Testis (tissue), 3 donors: ENCODE data around the gene PRKAR2B. TPM values are rescaled to one million over a fixed set of nuclear protein-coding genes. Genes with fewer than 3 reads are reported as not detected.

Experiments used
- DNase-seq: peaks from one replicate; pipeline ENCODE4 v3.0.0-alpha.2; 2019
- H3K27ac ChIP-seq, 2 donors: fragments of 200-600 bp; sonication (generic); one replicate each; pipeline ENCODE4 v1.5.1; 2019
- H3K27me3 ChIP-seq: fragments of 200-600 bp; sonication (generic); one replicate; pipeline ENCODE4 v1.5.1; 2019
- H3K36me3 ChIP-seq: fragments of 200-600 bp; sonication (generic); one replicate; pipeline ENCODE4 v1.5.1; 2017; ENCODE audit warnings: low read depth; ENCODE audit errors: missing control alignments
- H3K4me1 ChIP-seq: fragments of 200-600 bp; sonication (generic); one replicate; pipeline ENCODE4 v1.5.1; 2019
- H3K4me3 ChIP-seq, 2 donors: fragments of 200-600 bp; sonication (generic); one replicate each; pipeline ENCODE4 v1.5.1; 2017 to 2019
- H3K9me3 ChIP-seq: fragments of 200-600 bp; sonication (generic); one replicate; pipeline ENCODE4 v1.5.1; 2017
- POLR2A ChIP-seq: fragments of 450-650 bp; IDR thresholded peaks from one replicate; pipeline ENCODE4 v1.6.1; 2017; ENCODE audit warnings: antibody characterized with exemption, mild to moderate bottlenecking, moderate library complexity
- WGBS, 2 donors: methylation state at CpG; one replicate each; pipeline ENCODE4 v1.1.5; 2018; 5-methylcytosine and 5-hydroxymethylcytosine counted together
- intact Hi-C: fragments of 100-400 bp; cut with DNase I; formaldehyde crosslinking; loops from one replicate; pipeline ENCODE4 v1.15.1; 2023; ENCODE audit warnings: low total_unique reads
- polyA plus RNA-seq: library from polyadenylated mRNA; stranded (reverse); fragments of 350-450 nt; fragmentation: Illumina TruSeq; extraction: RNeasy Lipid Tissue Mini Kit (QIAGEN cat#74804); gene quantifications from one replicate; pipeline ENCODE4 v1.2.3, GENCODE V29; 2014; ENCODE audit warnings: low read depth, low replicate concordance; ENCODE audit not compliant: insufficient read depth
- total RNA-seq, 2 donors: library from RNA; depleted of rRNA; stranded (reverse); fragments of >200 nt; gene quantifications; one replicate each; pipeline ENCODE4 v1.2.3, GENCODE V29; 2016
- TF ChIP-seq, protein P1 (sequence below), 3 experiments: fragments of 450-650 bp in 2 of 3; fragments of 200-600 bp in 1 of 3; sonication (generic) in 1 of 3; IDR thresholded peaks; one replicate each; pipeline ENCODE4 v1.5.1; 2016 to 2019; ENCODE audit warnings: antibody characterized with exemption in 3 of 3, mild to moderate bottlenecking in 2 of 3, moderate library complexity in 1 of 3

Gene PRKAR2B
- total and polyA plus RNA-seq, 3 donors from 2014 or later: 51.7 to 81.8 (median 66.3) TPM

DNA sequence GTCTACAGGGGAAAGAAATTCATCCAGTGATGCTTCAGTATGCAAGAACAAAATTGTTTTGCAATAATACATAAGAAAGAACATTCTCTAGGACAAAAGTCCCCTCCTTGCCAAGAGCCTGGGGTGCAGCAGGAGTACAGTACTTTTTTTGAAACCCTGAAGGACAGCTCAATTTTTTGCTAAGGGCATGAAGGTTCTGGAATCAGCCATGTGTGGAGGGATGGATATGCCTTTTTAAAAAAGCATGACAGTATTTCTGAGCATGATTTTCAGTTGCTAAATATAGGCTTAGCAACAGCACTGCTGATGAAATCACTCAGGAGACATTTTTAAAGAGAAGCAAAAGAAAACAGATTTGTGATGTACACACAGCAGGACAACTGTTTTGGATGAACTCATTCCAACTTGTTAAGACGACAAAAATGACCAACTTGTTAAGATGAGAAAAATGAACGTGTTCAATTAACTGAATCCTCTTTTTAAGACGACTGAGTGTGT is 163.6 kb downstream of the PRKAR2B start:
- Histone ChIP-seq H3K4me1 (no peaks in the 10 kb centered on the region), H3K27ac (no peak overlapping the region), H3K4me3 (no peak overlapping the region), H3K27me3 (no peaks in the 10 kb centered on the region), H3K9me3 (no peaks in the 10 kb centered on the region), H3K36me3 (no peaks in the 10 kb centered on the region)
- intact Hi-C loops: no loop called here
- no peak for DNase-seq
- no peak for TF ChIP-seq POLR2A
- TF ChIP-seq, protein P1, sequence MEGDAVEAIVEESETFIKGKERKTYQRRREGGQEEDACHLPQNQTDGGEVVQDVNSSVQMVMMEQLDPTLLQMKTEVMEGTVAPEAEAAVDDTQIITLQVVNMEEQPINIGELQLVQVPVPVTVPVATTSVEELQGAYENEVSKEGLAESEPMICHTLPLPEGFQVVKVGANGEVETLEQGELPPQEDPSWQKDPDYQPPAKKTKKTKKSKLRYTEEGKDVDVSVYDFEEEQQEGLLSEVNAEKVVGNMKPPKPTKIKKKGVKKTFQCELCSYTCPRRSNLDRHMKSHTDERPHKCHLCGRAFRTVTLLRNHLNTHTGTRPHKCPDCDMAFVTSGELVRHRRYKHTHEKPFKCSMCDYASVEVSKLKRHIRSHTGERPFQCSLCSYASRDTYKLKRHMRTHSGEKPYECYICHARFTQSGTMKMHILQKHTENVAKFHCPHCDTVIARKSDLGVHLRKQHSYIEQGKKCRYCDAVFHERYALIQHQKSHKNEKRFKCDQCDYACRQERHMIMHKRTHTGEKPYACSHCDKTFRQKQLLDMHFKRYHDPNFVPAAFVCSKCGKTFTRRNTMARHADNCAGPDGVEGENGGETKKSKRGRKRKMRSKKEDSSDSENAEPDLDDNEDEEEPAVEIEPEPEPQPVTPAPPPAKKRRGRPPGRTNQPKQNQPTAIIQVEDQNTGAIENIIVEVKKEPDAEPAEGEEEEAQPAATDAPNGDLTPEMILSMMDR (IDR thresholded peaks at IDR 0.05): no peak
- 58 to 68% methylated on average over 3 of the region's 3 CpGs for WGBS, 2 donors

- no peak for DNase-seq
- H3K4me3 ChIP-seq: no peak overlapping the region
- H3K36me3 ChIP-seq: no peaks in the 10 kb centered on the region
- H3K27ac ChIP-seq: no peak overlapping the region
- 81 to 93% methylated on average over 5 of the region's 5 CpGs for WGBS, 2 donors
- TF ChIP-seq POLR2A: no peak
- TF ChIP-seq, protein P1 (IDR thresholded peaks at IDR 0.05): no peak
- H3K4me1 ChIP-seq: no peaks in the 10 kb centered on the region
- H3K27me3 ChIP-seq: no peaks in the 10 kb centered on the region
- intact Hi-C loops: no loop called here
- no peaks in the 10 kb centered on the region for H3K9me3 ChIP-seq
Measured at GRCh38 chr7:107208563-107208962, 164.1 kb downstream of the PRKAR2B start.

GRCh38 chr7:107209565-107209964 is 165.1 kb downstream of the PRKAR2B start:
- no peak for DNase-seq
- Histone ChIP-seq H3K27ac (no peak overlapping the region), H3K27me3 (no peaks in the 10 kb centered on the region), H3K4me1 (no peaks in the 10 kb centered on the region), H3K4me3 (no peak overlapping the region), H3K36me3 (no peaks in the 10 kb centered on the region), H3K9me3 (no peaks in the 10 kb centered on the region)
- intact Hi-C loops: no loop called here
- no peak for TF ChIP-seq POLR2A
- TF ChIP-seq, protein P1 (IDR thresholded peaks at IDR 0.05): no peak
- WGBS, 2 donors: 92 to 93% methylated on average over 4 of the region's 4 CpGs

GRCh38 chr7:107210400-107210799 is 165.9 kb downstream of the PRKAR2B start:
- no peaks in the 10 kb centered on the region for H3K27me3 ChIP-seq
- H3K4me3 ChIP-seq: no peak overlapping the region
- H3K27ac ChIP-seq: no peak overlapping the region
- no peaks in the 10 kb centered on the region for H3K9me3 ChIP-seq
- no peaks in the 10 kb centered on the region for H3K4me1 ChIP-seq
- intact Hi-C loops: no loop called here
- no peaks in the 10 kb centered on the region for H3K36me3 ChIP-seq
- DNase-seq: no peak
- WGBS, 2 donors: 82 to 96% methylated on average over 3 to 4 of the region's 4 CpGs
- TF ChIP-seq POLR2A: no peak
- TF ChIP-seq, protein P1 (IDR thresholded peaks at IDR 0.05): no peak

Other genes with a start within 250 kb of the PRKAR2B start
- gene PIK3CG, start 179.4 kb upstream of the PRKAR2B start, total RNA-seq: 10 to 100 TPM in 1 of 2 donors, 1 to 10 TPM in 1; 6.5 to 10.3 TPM
- 9.3 TPM for gene PIK3CG, start 179.4 kb upstream of the PRKAR2B start, polyA plus RNA-seq
- 100 to 1,000 TPM; 127 to 134 TPM for gene HBP1, start 124.3 kb downstream of the PRKAR2B start, total RNA-seq
- gene HBP1, start 124.3 kb downstream of the PRKAR2B start, polyA plus RNA-seq: 107 TPM